IPS DF 4.7 (cell line): ENCODE results near the gene MNX1.

ENCODE experiments used
- DNase-seq: peaks from one replicate; pipeline ENCODE4 v3.0.0-alpha.2; 2013; ENCODE audit warnings: low spot score; ENCODE audit errors: extremely low read depth

The MNX1 gene

DNA sequence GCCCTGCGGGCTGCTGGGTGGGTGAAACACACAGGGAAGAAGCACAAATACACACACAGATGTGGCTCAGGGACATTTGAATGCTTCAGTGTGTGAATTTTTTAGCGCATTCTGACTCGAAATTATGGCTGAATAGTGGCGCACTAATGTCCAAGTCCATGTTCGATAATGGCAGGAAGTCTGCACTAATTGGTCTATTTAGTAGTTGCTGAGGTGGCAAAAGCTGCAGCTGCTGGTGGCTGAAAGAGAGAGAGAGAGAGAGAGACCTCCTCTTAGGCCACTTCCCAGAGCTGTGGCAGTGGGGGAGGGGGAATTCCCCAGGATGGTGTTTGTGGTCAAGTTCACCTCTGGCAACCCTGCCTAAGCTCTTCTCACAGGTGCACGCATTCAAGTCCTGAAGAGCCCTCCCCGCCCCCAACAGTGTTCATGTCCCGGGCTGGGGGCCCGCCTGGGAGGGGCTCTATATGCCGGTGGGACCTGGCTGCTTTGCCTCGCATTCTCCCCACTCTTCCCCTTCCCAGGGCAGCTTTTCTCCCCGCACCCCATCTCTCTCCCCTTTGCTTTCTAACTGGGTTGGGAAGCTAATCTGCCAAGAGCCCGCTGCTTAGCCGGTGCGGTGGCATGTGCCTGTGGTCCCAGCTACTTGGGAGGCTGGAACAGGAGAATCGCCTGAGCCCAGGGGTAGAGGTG is 6.0 kb upstream of the MNX1 start:
- DNase-seq: no peak

DNA sequence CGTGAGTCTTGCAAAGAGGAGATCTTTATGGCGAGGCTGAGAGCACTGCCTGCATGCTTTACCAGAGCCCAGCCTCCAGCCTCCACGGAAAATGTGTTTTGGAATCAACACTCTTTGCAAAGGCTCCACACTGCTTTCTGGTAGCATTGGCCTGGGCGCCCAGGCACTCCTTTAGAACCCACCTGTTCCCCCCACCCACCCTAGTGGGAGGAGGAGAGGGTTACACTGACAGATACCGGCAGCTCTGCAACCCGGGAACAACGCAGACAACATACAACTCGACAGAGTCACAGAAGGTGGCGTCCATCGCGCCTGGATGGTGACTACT is 5.5 kb upstream of the MNX1 start:
- DNase-seq: no peak

DNA sequence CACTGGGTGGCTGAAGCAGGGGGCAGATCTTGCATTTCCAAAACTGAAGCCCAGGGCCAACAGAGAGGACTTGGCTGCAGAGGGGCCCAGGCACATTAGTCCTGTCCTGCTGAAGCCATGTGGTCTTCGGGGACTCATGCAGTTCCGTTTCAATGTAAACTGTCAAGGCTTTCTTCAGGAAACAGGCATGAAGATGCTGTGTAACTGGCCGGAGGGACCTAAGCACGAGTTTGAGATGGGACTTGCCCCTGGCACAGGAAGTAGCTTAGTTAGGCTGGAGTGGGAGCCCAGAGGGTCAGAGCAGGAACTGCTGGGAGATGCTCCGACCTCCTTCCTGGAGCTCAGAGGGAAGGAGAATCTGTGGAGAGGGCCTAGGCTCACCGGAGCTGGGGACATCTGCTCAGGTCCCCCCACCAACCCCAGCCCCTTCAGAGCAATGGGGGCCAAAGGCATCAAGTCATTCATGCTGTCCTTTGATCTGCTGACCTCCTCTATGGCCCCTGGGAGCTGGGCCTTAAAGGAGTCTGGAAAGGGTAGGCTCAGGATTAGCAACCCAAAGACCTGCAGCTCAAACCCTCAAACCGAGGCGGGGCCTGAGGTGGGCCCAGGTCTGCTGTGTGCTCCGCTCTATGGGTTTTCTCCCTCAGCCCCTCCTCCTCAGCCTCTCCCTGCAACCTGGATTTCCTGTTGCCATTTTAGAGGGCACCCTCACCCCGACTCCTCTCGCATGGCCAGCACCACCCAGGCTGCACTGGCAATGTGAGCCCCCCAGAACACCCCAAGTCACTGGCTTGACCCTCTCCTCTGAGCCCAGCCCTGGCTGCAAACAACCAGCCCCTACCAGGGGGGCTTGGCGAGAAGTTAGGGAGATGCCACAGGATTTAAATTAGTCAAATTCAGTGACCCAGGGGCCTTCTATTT is 4.4 kb upstream of the MNX1 start:
- no peak for DNase-seq

GRCh38 chr7:157013602-157014549 is 3.4 kb upstream of the MNX1 start:
- DNase-seq: no peak

DNA sequence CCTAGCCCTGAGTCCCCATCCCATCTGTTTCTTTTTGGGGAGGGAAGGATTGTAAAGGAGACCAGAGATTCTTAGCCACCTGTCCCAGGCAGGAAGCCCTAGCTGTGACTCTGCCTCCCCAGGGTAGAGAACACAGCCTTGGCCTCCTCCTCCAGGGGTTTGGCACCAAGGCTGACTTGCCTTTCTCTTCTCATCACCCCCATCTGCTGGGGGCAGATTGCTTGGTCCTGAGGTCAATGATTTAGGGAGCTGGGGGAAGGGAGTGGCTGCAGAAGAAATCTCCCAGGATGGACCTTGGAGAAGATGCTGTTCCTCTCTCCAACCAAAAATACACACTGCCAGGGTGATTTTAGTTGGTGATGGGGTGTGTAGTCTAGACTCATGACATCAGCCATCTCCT is 2.6 kb upstream of the MNX1 start:
- no peak for DNase-seq

GRCh38 chr7:157012113-157012547 is 1.7 kb upstream of the MNX1 start:
- no peak for DNase-seq

DNA sequence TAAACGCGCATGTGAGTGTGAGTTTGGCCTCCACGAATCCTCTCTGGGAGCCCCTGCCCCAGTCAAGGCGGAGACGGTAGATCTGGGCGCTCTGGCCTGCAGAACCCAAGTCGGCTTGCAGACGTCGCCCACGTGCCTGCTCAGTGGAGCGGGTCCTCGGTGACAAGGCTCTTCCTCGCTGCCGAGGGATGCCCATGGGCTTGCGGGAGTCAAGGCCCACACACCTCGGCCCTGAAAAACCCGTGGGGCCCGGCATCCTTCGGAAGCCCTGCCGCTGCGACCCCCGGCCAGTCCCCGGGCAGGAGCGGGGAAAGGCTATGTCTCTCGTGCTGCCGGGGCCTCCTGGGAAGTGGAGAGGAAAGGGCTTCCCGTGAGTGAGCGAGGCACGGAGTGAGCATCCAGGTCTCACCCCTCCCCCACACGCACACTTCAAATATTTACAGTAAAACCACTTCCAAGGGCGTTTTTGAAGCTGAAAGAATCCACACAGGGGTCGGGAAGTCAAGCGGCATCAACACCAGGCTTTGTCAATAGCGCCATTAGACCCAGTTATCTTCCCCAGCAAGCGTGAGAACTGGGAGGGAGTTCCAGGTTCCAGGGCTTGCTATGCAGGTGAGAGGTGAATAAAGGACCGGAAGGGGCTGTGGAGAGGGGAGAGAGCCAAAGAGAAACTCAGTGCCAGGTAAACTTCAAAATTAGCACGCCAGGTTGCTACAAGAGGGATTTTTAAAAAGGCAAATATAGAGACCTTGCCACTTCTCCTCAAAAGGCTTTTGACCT is 1.1 kb upstream of the MNX1 start:
- DNase-seq: no peak

DNA sequence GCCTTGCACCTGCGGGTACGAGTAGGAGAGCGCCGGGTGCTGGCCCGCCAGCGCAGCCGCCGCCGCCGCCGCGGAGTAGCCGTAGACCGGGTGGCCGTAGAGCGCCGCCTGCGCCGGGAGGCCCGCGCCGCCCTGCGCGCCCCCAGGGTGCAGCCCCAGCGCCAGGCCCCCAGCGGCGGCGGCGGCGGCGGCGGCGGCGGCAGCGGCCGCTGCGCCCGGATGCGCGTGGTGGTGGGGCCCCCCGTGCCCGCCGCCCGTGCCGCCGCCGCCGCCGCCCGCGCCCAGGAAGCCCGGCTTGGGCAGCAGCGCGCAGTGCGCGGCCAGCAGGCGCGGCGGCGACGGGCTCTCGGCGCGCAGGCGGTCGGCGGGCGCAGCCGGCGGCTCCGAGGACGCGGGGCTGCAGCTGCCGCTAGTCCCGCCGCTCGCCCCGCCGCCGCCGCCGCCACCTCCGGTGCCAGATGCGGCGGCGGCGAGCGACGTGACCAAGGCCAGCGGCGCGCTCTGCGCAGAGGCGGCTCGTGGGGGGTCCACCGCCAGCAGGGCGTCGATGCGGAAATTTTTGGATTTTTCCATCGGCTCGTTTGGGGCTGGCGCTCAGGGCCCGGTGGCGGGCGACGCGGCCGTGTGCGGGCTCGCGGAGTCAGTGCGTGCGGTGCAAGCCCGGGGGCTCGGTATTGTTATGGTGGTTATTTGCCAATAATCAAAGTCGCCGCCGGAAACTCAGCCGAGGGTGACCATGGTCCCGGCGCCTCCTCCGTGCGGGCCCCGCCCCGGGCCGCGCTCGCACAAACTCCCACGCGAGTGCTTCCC is 480 bp downstream of the MNX1 start:
- DNase-seq: no peak

- no peak for DNase-seq
Measured at GRCh38 chr7:157009170-157009777, 1.2 kb downstream of the MNX1 start.

DNA sequence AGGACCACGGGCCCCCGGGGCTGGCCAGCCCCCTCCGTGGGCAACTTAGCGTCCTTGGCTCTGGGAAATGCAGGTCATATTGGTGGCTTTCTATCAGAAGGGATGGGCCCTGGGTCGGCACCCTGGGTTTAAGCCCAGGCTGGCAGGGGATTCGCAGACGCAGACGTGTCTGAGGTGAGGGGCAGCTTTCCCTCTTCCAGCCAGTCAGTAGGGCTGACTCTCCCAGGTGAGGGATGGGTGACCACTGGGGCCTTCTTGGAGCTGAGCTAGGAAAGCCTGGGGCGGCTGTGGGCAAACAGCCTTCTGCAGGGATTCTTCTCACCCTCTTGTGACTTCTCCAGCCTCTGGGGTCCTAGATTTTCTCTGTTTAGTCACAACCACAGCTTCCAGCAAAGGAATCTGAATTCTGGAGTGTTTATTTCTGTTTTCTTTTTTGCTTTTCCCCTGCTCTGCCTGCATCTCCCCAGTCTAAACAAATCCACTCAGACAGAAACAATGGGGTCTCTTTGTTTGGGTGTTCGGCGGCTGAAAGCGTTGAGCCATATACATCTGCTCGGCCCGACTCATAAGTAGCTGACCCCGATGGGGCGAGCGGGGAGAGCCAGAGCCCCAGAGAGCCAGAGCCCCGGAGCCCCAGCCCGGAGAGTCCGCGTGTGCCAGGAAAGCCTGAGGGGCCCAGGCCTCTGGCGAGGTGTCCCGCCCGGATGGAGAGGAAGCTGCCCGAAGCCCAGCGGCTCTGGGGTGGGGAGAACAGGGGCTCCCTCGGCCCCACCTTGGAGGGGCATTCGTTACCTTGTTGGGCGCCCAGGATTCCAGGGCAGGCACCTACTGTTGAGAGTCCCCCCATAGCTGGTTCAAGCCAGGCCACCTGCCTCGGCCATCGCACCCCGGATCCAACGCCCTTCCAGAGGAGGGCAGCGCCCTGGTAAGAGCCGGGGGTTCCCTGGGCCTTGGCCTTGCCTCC is 2.0 kb downstream of the MNX1 start:
- DNase-seq: no peak

DNA sequence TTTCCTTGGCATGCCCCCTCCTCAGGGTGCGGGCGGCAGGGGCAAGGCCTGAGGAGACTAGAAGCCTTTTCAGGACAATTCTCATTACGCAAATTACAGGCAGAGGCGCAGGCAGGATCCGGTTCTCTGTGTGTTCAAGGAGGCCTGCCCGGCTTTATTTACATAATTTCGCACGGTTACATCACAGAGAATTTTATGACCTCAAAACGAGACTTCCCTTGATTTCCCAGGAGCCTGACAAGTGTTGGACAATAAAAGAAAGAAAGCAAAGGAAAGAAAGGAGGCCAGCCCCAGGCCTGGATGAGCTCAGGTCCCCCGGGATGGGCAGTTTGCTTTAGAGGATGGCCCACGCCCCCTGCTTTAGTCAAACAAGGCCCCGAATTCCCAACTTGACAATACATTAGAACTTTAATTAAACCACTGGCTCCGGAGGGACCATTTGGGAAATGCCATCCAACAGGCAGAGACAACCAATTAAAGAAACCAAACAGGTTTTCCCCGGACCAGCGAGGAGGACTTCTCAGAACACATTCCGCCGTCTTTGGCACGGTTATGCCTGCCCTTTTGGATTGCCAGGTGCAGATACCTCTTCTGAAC is 2.9 kb downstream of the MNX1 start:
- no peak for DNase-seq

DNA sequence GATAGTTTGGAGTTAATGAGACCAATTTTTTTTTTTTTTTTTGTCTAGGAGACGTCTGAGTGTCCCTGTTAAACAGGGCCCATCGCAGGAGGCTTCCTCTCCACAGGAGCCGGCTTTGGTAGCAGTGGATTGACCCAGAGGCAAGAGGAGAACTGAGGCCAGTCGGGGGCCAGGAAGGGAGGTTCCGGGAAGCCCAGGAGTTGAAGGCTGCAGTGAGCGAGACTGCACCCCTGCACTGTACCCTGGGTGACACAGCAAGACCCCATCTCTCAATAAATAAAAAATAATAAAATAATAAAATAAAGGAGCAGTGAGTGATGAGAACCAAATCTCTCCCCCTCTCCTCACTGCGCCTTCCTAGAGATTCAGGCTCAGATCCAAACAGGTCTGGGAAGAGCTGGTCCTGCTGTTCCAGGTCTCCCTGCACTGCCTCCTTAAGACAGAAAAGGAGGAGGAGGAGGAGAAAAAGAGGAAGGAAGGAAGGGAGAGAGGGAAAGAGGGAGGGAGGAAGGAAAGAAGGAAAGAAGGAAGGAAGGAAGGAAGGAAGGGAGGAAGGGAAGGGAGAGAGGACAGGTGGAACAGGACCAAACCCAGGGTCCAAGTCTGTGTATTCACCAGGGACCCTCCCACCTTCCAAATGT is 3.5 kb downstream of the MNX1 start:
- no peak for DNase-seq

DNA sequence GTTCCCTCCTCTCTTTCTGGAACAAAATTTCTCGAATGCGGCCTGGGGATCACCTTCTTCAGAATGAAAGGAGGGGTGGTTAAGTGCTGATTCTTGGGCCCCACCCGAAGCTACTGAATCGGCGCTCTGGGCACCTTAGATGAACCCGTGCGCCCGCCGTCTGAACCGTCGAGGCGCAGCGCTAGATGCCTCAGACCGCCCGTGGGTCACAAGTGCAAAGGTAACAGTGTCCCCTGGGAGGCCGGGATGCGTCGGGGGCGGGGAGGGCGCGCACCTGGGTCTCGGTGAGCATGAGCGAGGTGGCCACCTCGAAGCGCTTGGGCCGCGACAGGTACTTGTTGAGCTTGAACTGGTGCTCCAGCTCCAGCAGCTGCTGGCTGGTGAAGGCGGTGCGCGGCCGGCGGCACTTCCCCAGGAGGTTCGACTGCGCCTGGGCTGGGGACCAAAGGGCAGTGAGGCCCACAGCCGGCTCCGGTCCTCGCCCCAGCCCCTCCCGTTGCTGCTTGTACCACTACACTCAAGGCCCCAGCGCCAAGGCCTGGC is 4.2 kb downstream of the MNX1 start:
- DNase-seq: no peak

- DNase-seq: no peak
Measured at GRCh38 chr7:157005456-157006204, 4.8 kb downstream of the MNX1 start.

DNA sequence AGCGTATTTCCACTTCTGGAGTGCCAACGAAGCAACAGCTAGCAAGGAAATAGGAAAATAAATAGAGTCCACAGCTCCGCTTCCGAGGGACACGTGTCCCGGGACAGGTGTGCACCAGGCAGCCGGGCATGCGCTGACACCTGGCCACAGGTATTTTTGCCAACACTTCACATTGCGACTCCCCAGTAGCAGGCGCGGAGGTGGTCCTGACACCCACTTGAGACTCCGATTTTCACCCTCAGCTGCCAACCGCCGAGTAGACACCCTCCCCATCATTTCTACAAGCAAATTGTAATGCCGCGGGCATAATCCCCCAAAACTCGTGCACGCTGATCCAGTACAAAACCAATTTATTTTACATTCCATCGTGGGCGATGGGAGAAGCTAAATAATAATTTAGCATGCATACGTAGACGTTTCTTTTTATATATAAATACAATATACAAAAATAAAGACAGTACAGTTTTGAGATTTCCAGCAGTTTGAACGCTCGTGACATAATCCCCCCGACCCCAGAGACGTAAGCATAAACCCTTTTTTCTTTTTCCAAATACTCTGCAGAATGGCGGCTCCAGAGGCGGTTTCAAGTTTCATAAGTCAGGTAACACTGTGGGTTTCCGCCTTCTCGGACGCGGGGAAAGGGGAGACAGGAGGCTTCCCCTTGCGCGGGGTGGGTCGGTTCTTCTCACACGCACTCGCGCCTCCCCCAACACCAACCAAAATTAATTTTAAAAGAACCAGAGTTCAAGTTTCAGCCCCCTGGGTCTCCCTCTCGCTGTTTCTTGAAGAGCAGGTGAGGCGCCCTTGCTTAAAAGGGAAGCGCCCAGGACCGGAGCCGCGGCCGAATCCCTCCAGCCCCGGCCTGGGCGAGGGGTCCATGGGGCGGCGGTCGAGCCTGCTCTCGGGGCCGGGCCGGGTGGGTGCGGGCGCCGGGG is 5.7 kb downstream of the MNX1 start:
- DNase-seq: no peak
